Measurements from ENCODE around the gene TNS4.
A peak's percentile ranks its signal among the peaks of the same experiment; 100 is the strongest.

DNA sequence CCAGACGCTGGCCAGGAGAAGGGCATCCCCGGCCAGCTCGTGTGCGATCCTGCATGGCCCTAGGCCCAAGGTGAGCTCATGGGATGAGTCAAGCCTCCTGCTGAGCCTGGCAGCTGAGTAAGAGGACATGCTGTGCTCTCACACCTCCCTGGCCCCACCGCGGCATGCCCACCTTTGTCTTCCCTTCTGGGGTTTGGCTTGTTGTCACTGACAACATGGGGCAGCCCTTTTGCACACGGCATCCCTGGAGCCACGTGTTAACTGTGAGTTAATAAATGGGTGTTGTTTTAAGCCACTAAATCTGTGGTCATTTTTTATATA lies 8.9 kb upstream of the TNS4 start:
- TF ChIP-seq, protein P1, sequence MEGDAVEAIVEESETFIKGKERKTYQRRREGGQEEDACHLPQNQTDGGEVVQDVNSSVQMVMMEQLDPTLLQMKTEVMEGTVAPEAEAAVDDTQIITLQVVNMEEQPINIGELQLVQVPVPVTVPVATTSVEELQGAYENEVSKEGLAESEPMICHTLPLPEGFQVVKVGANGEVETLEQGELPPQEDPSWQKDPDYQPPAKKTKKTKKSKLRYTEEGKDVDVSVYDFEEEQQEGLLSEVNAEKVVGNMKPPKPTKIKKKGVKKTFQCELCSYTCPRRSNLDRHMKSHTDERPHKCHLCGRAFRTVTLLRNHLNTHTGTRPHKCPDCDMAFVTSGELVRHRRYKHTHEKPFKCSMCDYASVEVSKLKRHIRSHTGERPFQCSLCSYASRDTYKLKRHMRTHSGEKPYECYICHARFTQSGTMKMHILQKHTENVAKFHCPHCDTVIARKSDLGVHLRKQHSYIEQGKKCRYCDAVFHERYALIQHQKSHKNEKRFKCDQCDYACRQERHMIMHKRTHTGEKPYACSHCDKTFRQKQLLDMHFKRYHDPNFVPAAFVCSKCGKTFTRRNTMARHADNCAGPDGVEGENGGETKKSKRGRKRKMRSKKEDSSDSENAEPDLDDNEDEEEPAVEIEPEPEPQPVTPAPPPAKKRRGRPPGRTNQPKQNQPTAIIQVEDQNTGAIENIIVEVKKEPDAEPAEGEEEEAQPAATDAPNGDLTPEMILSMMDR (IDR thresholded peaks at IDR 0.05), result no peak
- TF ChIP-seq POLR2A (IDR thresholded peaks at IDR 0.05), result no peak
- peak in 2 of 4 donors; percentile 13 to 29 for TF ChIP-seq EP300 (IDR thresholded peaks at IDR 0.05)

All from sigmoid colon (tissue), 4 donors.